Subcutaneous adipose tissue (tissue), 4 donors: ENCODE results near the gene SLC6A11. TPM values are rescaled to one million over a fixed set of nuclear protein-coding genes. Genes with fewer than 3 reads are reported as not detected.

Source experiments
- total RNA-seq, 4 donors: library from RNA; depleted of rRNA; stranded (reverse); fragments of >200 nt; gene quantifications; one replicate each; pipeline ENCODE4 v1.1.0, GENCODE V29; 2016
- TF ChIP-seq, protein P1 (sequence below): fragments of 450-650 bp; IDR thresholded peaks from one replicate; pipeline ENCODE4 v1.5.1; 2016; ENCODE audit warnings: low read depth, mild to moderate bottlenecking, control low read depth, antibody characterized with exemption, moderate library complexity

SLC6A11 gene
- total RNA-seq, 4 donors from 2014 or later, result 0.16 TPM; not detected in 3

DNA sequence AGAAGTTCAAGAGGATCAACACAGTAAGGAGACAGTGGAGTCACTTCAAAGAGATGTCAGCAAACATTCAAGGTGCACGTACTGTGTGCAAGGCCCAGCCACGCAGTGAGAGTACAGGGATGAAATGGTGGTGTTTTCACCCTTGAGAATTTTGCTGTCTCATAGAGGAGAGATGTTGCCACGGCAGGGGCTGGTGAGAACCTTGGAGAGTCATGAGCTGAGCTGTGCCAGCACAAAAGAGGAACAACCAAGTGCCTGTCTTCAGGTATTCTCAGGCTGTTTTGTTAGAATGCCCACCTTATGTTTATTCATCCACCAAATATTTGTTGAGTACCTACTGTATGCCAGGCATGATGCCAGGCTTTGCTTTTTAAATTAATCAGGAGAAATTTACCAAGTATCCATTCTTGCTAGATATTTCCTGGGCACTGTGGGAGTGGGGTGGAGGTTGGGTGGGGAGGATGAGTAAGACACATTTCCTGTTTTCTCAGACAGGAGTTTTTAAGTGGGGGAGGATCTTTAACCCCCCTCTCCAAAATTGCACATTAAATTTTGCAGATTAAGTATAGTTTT is 72.6 kb downstream of the SLC6A11 start:
- TF ChIP-seq, protein P1, sequence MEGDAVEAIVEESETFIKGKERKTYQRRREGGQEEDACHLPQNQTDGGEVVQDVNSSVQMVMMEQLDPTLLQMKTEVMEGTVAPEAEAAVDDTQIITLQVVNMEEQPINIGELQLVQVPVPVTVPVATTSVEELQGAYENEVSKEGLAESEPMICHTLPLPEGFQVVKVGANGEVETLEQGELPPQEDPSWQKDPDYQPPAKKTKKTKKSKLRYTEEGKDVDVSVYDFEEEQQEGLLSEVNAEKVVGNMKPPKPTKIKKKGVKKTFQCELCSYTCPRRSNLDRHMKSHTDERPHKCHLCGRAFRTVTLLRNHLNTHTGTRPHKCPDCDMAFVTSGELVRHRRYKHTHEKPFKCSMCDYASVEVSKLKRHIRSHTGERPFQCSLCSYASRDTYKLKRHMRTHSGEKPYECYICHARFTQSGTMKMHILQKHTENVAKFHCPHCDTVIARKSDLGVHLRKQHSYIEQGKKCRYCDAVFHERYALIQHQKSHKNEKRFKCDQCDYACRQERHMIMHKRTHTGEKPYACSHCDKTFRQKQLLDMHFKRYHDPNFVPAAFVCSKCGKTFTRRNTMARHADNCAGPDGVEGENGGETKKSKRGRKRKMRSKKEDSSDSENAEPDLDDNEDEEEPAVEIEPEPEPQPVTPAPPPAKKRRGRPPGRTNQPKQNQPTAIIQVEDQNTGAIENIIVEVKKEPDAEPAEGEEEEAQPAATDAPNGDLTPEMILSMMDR, result no peak

DNA sequence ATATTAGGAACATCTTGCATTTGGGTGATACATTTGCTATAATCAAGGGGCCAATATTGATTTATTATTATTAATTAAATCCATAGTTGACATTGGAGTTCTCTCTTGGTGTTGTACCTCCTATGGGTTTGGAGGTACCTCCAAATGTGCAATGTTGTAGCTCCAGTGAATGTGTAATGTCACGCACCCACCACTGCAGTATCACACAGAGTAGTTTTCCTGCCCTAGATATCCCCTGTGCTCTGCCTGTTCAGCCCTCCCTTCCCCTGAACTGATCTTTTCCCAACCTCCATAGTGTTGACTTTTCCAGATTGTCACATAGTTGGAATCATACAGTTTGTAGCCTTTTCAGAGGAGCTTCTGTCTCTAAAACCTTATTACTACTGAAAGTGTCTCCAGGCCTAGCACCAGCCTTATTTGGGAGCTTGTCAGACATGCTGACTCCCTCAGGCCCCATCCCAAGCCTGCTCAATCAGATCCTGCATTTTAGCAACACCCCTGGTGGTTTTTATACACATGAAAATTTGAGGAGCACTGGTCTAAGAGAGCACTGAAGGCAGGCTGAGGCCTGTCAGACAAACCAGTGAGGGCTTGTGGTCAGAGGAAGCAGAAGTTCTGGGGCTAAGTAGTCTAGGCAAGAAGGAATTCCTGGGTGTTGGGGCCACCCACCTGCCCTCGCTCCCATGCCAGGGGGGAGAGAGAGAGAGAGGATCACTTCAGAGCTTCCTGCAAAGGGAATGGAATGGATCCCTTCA is 73.4 kb downstream of the SLC6A11 start:
- TF ChIP-seq, protein P1, result no peak

DNA sequence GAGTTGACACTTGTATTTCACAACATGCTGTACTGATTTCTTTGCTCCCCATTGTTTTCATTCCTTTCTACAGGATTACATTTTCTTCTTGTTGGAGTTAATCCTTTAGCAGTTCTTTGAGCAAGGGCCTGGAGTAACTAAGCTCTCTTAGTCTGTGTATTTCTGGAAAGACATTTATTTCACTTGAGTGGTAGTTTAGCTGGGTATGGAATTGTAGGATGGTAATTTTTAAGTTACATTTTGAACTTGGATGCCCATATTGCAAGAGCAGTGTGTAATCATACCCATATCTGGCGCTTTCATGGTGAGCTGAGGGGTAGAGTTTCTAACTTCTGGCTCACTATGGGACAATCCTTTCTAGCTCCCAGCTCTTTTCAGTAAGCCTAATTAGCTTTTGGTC is 74.6 kb downstream of the SLC6A11 start:
- TF ChIP-seq, protein P1, result no peak

DNA sequence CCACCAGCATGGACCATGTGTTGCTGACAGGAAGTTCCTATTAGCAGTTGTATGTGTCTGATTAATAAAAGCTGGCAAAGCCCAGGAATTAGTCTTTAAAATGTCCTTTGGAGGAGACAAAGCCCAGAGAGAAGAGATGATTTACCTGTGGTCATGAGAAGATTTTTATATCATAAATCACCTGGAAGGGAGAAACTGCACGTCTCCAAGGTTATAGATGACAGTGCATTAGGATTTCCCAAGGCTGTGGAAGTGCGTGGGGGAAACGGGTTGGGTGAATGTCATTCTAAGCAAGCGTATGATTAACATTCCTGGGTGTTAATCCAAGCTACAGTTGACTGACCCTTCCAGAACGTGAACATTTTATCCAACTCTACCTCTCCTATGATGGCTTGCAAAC is 76.6 kb downstream of the SLC6A11 start:
- TF ChIP-seq, protein P1, result no peak

DNA sequence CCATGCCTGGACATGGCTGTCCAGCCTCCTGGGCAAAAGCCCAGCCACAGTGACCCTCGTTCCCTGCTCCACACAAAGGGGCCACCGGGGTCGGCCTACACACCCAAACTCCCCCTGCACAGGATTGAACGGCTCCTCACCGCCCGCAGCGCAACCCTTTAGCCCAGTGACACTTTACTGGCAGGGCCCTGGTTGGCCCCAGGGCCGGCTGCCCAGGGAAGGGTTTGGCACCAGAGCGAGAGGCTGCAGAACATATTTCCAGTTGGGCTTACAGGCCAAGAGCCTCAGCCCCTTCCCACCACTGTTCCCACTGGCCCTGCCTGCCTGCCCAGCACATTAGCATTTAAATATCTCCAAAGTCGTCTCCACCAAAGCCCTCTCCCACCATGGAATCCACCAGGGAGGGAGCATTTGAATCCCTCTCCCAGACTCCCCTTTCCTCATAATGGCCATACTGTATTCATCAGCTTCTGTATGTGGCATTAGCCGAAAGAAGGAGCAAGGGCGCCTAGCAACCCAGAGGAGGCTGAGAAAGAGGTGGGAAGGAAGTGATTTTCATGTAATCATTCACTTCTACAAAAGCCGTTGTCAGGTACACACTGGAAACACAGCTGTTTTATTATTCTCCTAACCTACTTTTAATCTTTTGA is 85.4 kb downstream of the SLC6A11 start:
- TF ChIP-seq, protein P1, result no peak

DNA sequence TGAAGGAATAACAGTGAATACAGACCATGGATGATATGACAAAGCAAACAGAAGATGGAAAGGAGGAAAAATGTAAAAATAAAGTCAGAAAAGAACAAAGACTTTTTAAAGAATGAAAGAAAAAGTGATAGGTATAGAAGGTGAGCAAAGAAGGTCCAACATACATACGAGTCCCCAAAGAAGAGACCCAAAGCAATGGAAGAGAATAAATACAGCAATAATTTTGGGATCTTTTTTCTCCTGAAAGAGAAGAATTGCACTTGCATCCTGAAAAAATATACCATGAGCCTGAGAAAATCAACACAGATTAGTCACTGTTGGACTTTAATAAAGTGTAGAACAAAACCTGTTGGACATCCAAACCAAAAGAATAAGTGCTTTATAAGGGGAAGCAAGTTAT is 91.2 kb downstream of the SLC6A11 start:
- TF ChIP-seq, protein P1, result no peak

DNA sequence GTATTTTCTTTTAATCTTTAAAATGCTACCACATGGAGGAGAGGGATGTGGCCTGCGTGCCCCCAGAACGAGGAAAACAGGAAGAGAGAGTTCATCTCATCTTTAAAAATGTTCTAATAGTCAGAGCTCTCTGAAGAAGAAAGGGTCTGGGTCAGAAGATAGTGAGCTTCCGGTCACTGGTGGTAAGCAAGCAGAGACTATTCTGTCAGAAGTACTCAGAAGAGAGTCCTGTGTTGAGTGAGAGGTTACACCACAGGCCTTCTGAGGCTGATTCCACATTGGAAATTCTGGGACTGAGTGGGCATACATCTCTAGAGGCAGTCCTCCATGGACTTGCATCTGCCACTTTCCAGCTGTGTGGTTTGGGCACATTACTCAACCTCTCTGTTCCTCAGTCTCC is 94.3 kb downstream of the SLC6A11 start:
- TF ChIP-seq, protein P1, result no peak
